Measurements from ENCODE around the gene GPC5. TPM values are rescaled to one million over a fixed set of nuclear protein-coding genes. Genes with fewer than 3 reads are reported as not detected.

Gene GPC5
- not detected for polyA plus RNA-seq (2012; ENCODE audit: insufficient read length, low read depth)

DNA sequence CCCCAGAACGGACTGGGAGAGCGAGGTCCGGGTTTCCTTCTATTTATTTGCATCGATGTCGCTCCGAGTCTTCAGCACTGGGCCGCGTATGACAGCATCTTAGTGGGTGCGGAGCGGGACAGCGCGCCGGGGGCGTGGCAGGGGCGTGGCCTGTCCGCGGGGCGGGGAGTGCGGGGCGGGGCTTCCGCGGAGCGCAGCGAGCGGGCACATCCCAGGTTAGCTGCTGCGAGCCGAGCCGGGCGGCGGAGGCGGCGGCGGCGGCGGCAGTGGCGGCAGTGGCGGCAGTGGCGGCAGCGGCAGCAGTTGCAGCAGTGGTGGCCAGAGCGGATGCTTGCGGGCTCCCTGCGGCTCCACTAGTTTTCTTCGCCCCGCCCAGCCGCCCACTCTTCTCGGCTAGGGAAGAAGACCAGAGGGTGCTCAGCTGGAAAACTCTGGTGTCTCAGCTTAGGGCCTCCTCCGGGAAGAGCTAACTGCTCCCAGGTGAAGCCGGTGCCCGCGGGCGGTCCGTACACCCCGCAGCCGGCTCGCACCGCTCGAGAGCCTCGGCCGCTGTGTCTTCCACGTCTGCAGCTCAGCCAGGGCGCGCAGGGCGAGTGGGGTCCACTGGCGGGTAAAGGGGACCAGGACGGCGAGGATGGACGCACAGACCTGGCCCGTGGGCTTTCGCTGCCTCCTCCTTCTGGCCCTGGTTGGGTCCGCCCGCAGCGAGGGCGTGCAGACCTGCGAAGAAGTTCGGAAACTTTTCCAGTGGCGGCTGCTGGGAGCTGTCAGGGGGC is at the start of gene GPC5:
Gene GPC5, plus strand, starts transcription at position 209 of the 776 bp plus-strand sequence.
- no peak for TF ChIP-seq SIN3A (IDR thresholded peaks at IDR 0.05; ENCODE audit: borderline replicate concordance, insufficient read depth, low read length)
- TF ChIP-seq POLR2AphosphoS5 (IDR thresholded peaks at IDR 0.05; ENCODE audit: low read depth, low read length): no peak
- TF ChIP-seq, protein P1, sequence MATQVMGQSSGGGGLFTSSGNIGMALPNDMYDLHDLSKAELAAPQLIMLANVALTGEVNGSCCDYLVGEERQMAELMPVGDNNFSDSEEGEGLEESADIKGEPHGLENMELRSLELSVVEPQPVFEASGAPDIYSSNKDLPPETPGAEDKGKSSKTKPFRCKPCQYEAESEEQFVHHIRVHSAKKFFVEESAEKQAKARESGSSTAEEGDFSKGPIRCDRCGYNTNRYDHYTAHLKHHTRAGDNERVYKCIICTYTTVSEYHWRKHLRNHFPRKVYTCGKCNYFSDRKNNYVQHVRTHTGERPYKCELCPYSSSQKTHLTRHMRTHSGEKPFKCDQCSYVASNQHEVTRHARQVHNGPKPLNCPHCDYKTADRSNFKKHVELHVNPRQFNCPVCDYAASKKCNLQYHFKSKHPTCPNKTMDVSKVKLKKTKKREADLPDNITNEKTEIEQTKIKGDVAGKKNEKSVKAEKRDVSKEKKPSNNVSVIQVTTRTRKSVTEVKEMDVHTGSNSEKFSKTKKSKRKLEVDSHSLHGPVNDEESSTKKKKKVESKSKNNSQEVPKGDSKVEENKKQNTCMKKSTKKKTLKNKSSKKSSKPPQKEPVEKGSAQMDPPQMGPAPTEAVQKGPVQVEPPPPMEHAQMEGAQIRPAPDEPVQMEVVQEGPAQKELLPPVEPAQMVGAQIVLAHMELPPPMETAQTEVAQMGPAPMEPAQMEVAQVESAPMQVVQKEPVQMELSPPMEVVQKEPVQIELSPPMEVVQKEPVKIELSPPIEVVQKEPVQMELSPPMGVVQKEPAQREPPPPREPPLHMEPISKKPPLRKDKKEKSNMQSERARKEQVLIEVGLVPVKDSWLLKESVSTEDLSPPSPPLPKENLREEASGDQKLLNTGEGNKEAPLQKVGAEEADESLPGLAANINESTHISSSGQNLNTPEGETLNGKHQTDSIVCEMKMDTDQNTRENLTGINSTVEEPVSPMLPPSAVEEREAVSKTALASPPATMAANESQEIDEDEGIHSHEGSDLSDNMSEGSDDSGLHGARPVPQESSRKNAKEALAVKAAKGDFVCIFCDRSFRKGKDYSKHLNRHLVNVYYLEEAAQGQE (IDR thresholded peaks at IDR 0.05; ENCODE audit: insufficient read depth in 1 of 2, low read depth in 2 of 2, low read length in 2 of 2): no peak
- TF ChIP-seq FOXP2 (optimal IDR thresholded peaks at IDR 0.05; ENCODE audit: borderline replicate concordance, extremely low read depth, extremely low read length, insufficient read depth): no peak
- no peak for TF ChIP-seq TAF1 (IDR thresholded peaks at IDR 0.05; ENCODE audit: borderline replicate concordance, insufficient read depth, low read length)

DNA sequence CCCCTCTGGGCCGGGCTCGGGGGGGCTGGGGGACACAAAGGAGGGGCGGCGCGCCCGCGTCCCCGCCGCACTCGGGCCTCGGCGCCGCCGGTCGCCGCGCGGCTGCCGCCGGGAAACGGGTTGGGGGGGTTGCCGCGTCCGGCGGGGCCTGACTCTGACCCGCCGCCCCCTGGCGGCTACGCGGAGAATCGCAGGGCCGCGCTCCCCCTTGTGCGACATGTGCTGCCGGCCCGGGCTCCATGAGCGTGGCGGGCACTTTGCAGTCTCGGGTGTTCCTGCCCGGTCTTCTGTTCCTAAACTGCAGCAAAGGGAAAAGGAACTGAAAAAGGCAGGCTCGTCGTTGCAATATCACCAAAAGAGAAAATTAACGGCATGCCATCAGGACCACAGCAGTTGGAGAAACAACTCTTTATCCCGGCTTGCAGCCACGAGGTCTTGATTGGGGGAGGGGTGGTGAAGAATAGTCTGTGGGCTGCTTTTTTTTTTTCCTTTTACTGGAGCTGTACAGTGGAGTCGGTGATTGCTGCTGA is 49.5 kb upstream of the GPC5 start:
- peak; percentile 14 for TF ChIP-seq FOXP2 (optimal IDR thresholded peaks at IDR 0.05; ENCODE audit: borderline replicate concordance, extremely low read depth, extremely low read length, insufficient read depth)
- TF ChIP-seq SIN3A (IDR thresholded peaks at IDR 0.05; ENCODE audit: borderline replicate concordance, insufficient read depth, low read length): peak; percentile 57; the same call in 1 of the 2 replicates
- TF ChIP-seq, protein P1 (IDR thresholded peaks at IDR 0.05; ENCODE audit: insufficient read depth in 1 of 2, low read depth in 2 of 2, low read length in 2 of 2): 0 out of 4 replicates have a peak, but pooled peaks of 1 of the 2 experiments have one; percentile 13
- no peak for TF ChIP-seq POLR2AphosphoS5 (IDR thresholded peaks at IDR 0.05; ENCODE audit: low read depth, low read length)
- TF ChIP-seq TAF1 (IDR thresholded peaks at IDR 0.05; ENCODE audit: borderline replicate concordance, insufficient read depth, low read length): 0 out of 2 replicates have a peak, but pooled peaks have one; percentile 66

DNA sequence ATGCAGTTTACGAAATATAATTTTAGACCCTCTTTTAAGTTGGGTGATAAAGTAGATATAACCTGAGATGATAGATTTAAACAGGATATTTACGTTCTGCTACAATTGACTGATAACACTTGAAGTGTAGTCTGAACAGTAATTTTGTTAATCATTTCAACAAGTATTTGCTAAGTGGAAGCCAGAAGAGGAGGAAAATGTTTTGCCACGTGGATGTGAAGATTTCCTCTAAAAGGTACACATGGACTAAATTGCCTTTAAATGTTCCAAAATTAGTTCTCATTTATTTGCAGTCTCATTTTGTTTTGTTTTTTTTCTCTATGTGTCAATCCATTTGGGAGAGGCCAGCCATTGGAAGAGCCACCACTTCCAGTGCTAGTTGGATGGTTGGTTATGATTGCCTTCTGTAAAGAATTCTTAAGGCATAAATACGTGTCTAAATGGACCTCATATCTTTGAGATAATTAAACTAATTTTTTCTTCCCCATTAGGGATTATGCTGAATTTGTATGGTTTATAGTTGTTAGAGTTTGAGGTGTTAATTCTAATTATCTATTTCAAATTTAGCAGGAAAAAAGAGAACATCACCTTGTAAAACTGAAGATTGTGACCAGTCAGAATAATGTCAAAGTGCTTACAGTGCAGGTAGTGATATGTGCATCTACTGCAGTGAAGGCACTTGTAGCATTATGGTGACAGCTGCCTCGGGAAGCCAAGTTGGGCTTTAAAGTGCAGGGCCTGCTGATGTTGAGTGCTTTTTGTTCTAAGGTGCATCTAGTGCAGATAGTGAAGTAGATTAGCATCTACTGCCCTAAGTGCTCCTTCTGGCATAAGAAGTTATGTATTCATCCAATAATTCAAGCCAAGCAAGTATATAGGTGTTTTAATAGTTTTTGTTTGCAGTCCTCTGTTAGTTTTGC is 48.2 kb upstream of the GPC5 start:
- no peak for TF ChIP-seq POLR2AphosphoS5 (IDR thresholded peaks at IDR 0.05; ENCODE audit: low read depth, low read length)

DNA sequence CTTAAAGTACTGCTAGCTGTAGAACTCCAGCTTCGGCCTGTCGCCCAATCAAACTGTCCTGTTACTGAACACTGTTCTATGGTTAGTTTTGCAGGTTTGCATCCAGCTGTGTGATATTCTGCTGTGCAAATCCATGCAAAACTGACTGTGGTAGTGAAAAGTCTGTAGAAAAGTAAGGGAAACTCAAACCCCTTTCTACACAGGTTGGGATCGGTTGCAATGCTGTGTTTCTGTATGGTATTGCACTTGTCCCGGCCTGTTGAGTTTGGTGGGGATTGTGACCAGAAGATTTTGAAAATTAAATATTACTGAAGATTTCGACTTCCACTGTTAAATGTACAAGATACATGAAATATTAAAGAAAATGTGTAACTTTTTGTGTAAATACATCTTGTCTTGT is 47.3 kb upstream of the GPC5 start:
- TF ChIP-seq, protein P1 (IDR thresholded peaks at IDR 0.05; ENCODE audit: insufficient read depth in 1 of 2, low read depth in 2 of 2, low read length in 2 of 2): no peak
- TF ChIP-seq SIN3A (IDR thresholded peaks at IDR 0.05; ENCODE audit: borderline replicate concordance, insufficient read depth, low read length) (no peak), POLR2AphosphoS5 (IDR thresholded peaks at IDR 0.05; ENCODE audit: low read depth, low read length) (no peak), TAF1 (IDR thresholded peaks at IDR 0.05; ENCODE audit: borderline replicate concordance, insufficient read depth, low read length) (no peak), FOXP2 (optimal IDR thresholded peaks at IDR 0.05; ENCODE audit: borderline replicate concordance, extremely low read depth, extremely low read length, insufficient read depth) (no peak)

DNA sequence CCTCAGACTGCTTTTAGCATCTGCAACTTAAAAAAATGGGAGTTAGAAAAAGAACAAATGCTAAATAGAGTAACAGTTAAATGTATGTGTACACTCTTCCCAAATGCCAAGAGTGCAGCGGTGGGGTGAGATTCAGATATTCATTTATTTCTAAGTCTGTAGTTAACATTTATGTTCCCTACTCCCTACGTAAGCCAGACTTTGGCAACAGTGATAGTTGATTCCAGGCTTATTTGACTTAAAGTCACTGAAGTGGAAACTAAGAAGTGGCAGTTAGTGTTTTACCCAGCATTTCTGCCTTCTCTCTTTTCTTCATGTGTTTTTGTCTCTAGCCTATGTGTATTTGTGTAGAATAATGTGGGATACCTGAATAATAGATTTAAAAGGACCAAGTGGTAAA is 46.4 kb upstream of the GPC5 start:
- TF ChIP-seq TAF1 (IDR thresholded peaks at IDR 0.05; ENCODE audit: borderline replicate concordance, insufficient read depth, low read length) (no peak), FOXP2 (optimal IDR thresholded peaks at IDR 0.05; ENCODE audit: borderline replicate concordance, extremely low read depth, extremely low read length, insufficient read depth) (no peak), SIN3A (IDR thresholded peaks at IDR 0.05; ENCODE audit: borderline replicate concordance, insufficient read depth, low read length) (no peak), POLR2AphosphoS5 (IDR thresholded peaks at IDR 0.05; ENCODE audit: low read depth, low read length) (no peak)
- TF ChIP-seq, protein P1 (IDR thresholded peaks at IDR 0.05; ENCODE audit: insufficient read depth in 1 of 2, low read depth in 2 of 2, low read length in 2 of 2): no peak

Data from PFSK-1 (cell line).